ENCODE results near the gene CIAPIN1. TPM values are rescaled to one million over a fixed set of nuclear protein-coding genes. Genes with fewer than 3 reads are reported as not detected.
"Not testable (repeated sequence)": the region's sequence is repeated elsewhere in the genome, so short reads cannot be mapped to it uniquely, and the experiment has no call there.

The CIAPIN1 gene
- total RNA-seq, 1 donor from 2014 or later = 52.3 TPM

GRCh38 chr16:57452021-57452420, 4.8 kb upstream of the CIAPIN1 start:
- no peak overlapping the region for H3K27ac Mint-ChIP-seq
- peaks cover 54% of the 10 kb centered on the region for H3K36me3 Mint-ChIP-seq (ENCODE audit: low read depth)
- TF ChIP-seq, protein P1, sequence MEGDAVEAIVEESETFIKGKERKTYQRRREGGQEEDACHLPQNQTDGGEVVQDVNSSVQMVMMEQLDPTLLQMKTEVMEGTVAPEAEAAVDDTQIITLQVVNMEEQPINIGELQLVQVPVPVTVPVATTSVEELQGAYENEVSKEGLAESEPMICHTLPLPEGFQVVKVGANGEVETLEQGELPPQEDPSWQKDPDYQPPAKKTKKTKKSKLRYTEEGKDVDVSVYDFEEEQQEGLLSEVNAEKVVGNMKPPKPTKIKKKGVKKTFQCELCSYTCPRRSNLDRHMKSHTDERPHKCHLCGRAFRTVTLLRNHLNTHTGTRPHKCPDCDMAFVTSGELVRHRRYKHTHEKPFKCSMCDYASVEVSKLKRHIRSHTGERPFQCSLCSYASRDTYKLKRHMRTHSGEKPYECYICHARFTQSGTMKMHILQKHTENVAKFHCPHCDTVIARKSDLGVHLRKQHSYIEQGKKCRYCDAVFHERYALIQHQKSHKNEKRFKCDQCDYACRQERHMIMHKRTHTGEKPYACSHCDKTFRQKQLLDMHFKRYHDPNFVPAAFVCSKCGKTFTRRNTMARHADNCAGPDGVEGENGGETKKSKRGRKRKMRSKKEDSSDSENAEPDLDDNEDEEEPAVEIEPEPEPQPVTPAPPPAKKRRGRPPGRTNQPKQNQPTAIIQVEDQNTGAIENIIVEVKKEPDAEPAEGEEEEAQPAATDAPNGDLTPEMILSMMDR (IDR thresholded peaks at IDR 0.05) = no peak
- H3K4me3 Mint-ChIP-seq = no peak overlapping the region
- CTCF ChIA-PET = no interaction called here
- H3K4me1 Mint-ChIP-seq = peaks cover 6% of the 10 kb centered on the region
- ATAC-seq (ENCODE audit: low read depth) (no peak), DNase-seq (no peak)
- POLR2A ChIA-PET = no interaction called here
- H3K27me3 Mint-ChIP-seq = no peaks in the 10 kb centered on the region
- no peaks in the 10 kb centered on the region for H3K9me3 Mint-ChIP-seq
- intact Hi-C loops (cut with micrococcal nuclease) = no loop called here

- peak overlapping the region; percentile 91 for H3K4me3 Mint-ChIP-seq
- ChIA-PET POLR2A (interaction anchor here (0.6 to 3.1 kb wide), 22 partner anchors 10 to 662 kb away, joined by 3 to 36 read pairs (median 4); partner anchors contain the start of genes ADGRG5, CCDC102A, KATNB1 and POLR2C), CTCF (interaction anchor here (1.0 to 2.8 kb wide), 5 partner anchors 14 to 147 kb away, joined by 3 to 15 read pairs (median 3); partner anchors contain the start of gene POLR2C)
- H3K27ac Mint-ChIP-seq = peak overlapping the region; percentile 84
- peak; percentile 48 for DNase-seq
- TF ChIP-seq, protein P1 (IDR thresholded peaks at IDR 0.05) = no peak
- intact Hi-C loops (cut with micrococcal nuclease) = loop anchor here (1.0 to 10.0 kb wide), 6 partner anchors 16 to 1286 kb away; partner anchors contain the start of genes CFAP20, GOT2, KATNB1 and POLR2C
- peaks cover 19% of the 10 kb centered on the region for H3K4me1 Mint-ChIP-seq
- no peaks in the 10 kb centered on the region for H3K9me3 Mint-ChIP-seq
- ATAC-seq (ENCODE audit: low read depth) = peak; percentile 41
- H3K27me3 Mint-ChIP-seq = no peaks in the 10 kb centered on the region
- H3K36me3 Mint-ChIP-seq (ENCODE audit: low read depth) = peaks cover 13% of the 10 kb centered on the region
Observed at GRCh38 chr16:57446531-57447185, 527 bp downstream of the CIAPIN1 start.

DNA sequence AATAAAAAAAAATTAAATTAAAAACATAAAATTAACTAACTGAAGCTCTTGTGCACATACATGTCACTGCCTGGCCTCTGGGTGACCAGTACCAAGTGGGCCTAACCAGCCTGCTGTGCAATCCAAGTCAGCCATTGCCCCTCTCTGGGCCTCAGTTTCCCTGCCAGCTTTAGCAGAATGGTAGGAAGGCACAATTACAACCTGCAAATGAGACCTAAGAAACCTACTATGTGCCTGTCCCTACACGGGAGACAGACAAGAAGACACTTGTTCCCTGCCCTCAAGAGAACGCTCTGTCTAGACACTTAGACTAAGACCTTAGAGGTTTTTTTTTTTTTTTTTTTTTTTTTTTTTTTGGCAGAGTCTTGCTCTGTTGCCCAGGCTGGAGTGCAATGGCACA, 1.7 kb downstream of the CIAPIN1 start:
- intact Hi-C loops (cut with micrococcal nuclease) = loop anchor here (5.0 to 10.0 kb wide), 2 partner anchors 679 to 1287 kb away; partner anchors contain the start of genes CFAP20 and GOT2
- H3K4me1 Mint-ChIP-seq = peaks cover 19% of the 10 kb centered on the region
- POLR2A ChIA-PET = interaction anchor here (0.6 kb wide), 1 partner anchor 557 kb away, joined by 3 read pairs; no protein-coding TSS in a partner anchor

DNA sequence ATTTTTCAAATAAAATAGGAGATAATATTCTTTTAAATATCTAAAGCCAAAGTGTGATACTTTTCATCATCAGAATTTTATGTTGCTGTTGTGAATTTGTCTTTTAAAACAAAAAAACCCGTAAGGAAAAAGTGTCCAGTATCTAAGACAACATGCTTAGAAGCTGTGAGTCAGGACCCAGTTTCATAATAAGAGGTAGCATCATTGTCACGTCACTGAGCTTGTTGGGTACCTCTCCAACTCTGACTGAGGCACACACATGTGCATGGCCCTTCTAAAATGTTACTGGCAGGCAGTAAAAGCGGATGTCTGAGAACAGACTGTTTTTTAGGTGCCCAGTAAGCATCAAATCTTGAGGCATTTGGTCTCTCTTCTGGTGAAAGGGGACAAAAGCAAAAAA, 2.5 kb downstream of the CIAPIN1 start:
- peak overlapping the region; percentile 28 for H3K4me3 Mint-ChIP-seq
- no peak for DNase-seq

More for the DNA sequence above, 1.7 kb downstream of the CIAPIN1 start:
- no peak overlapping the region for H3K4me3 Mint-ChIP-seq
- ATAC-seq (ENCODE audit: low read depth) = no peak
- CTCF ChIA-PET = interaction anchor here (2.8 kb wide), 1 partner anchor 17 kb away, joined by 15 read pairs; the partner anchor contains the start of gene POLR2C
- TF ChIP-seq, protein P1 (IDR thresholded peaks at IDR 0.05) = no peak
- peaks cover 2% of the 10 kb centered on the region for H3K9me3 Mint-ChIP-seq
- H3K36me3 Mint-ChIP-seq (ENCODE audit: low read depth) = peaks cover 16% of the 10 kb centered on the region
- H3K27me3 Mint-ChIP-seq = no peaks in the 10 kb centered on the region
- no peak overlapping the region for H3K27ac Mint-ChIP-seq
- DNase-seq = no peak

DNA sequence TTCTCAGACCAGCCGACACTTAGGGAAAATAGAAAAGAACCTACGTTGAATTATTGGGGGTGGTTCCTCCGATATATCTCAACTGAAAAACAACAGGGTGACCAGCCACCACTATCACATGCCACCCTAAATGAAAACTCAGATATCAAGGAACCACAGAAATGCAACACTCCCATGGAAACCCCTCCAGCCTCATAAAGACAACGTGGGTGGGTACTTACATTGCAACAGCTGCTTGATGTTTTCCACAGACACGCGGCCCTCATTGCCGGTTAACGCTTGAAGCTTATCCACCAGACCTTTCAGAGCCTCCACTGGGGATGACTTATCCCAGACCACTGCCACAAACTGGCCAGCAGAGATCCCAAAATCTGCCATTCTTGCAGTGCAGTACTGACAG, 6.6 kb downstream of the CIAPIN1 start:
- H3K4me3 Mint-ChIP-seq; H3K27me3 Mint-ChIP-seq; H3K4me1 Mint-ChIP-seq; ATAC-seq (ENCODE audit: low read depth); DNase-seq; POLR2A ChIA-PET; H3K27ac Mint-ChIP-seq: not testable (repeated sequence)
- CTCF ChIA-PET = interaction anchor here (1.6 kb wide), 1 partner anchor 22 kb away, joined by 4 read pairs; no protein-coding TSS in a partner anchor
- Mint-ChIP-seq H3K9me3 (peaks cover 12% of the 10 kb centered on the region), H3K36me3 (ENCODE audit: low read depth) (peaks cover 53% of the 10 kb centered on the region)
- intact Hi-C loops (cut with micrococcal nuclease) = loop anchor here (10.0 kb wide), 1 partner anchor 684 kb away; the partner anchor contains the start of gene CFAP20

More for the DNA sequence above, 2.5 kb downstream of the CIAPIN1 start:
- no peak overlapping the region for H3K27ac Mint-ChIP-seq
- CTCF ChIA-PET = interaction anchor here (1.4 kb wide), 1 partner anchor 28 kb away, joined by 3 read pairs; no protein-coding TSS in a partner anchor
- POLR2A ChIA-PET = interaction anchor here (0.6 kb wide), 1 partner anchor 259 kb away, joined by 3 read pairs; the partner anchor contains the start of genes PSME3IP1 and RSPRY1
- peaks cover 24% of the 10 kb centered on the region for H3K36me3 Mint-ChIP-seq (ENCODE audit: low read depth)
- H3K9me3 Mint-ChIP-seq = peaks cover 9% of the 10 kb centered on the region
- TF ChIP-seq, protein P1 (IDR thresholded peaks at IDR 0.05) = no peak
- no peak for ATAC-seq (ENCODE audit: low read depth)
- no peaks in the 10 kb centered on the region for H3K27me3 Mint-ChIP-seq
- peaks cover 19% of the 10 kb centered on the region for H3K4me1 Mint-ChIP-seq
- intact Hi-C loops (cut with micrococcal nuclease) = loop anchor here (5.0 to 10.0 kb wide), 2 partner anchors 680 to 1288 kb away; partner anchors contain the start of genes CFAP20 and GOT2

GRCh38 chr16:57439947-57440346, 7.2 kb downstream of the CIAPIN1 start:
- ATAC-seq (ENCODE audit: low read depth); H3K4me1 Mint-ChIP-seq; H3K27ac Mint-ChIP-seq; H3K27me3 Mint-ChIP-seq; CTCF ChIA-PET; DNase-seq; H3K4me3 Mint-ChIP-seq; POLR2A ChIA-PET: not testable (repeated sequence)
- intact Hi-C loops (cut with micrococcal nuclease) = loop anchor here (10.0 kb wide), 1 partner anchor 685 kb away; the partner anchor contains the start of gene CFAP20
- peaks cover 12% of the 10 kb centered on the region for H3K9me3 Mint-ChIP-seq
- peaks cover 59% of the 10 kb centered on the region for H3K36me3 Mint-ChIP-seq (ENCODE audit: low read depth)

Data from activated B cell treated with CpG ODN at 0.5 μM for 24 hours (primary cell).